GM19463 (cell line): ENCODE results near the gene AGR2.
"Not testable (repeated sequence)": the region's sequence is repeated elsewhere in the genome, so short reads cannot be mapped to it uniquely, and the experiment has no call there.

Experiments
- ATAC-seq: cut with Tn5 transposase; IDR thresholded peaks from one replicate; pipeline ENCODE4 v1.9.1; 2021; ENCODE audit warnings: mild to moderate bottlenecking, moderate library complexity; ENCODE audit not compliant: unreplicated experiment

Gene AGR2

GRCh38 chr7:16804674-16805439, at the start of gene AGR2:
AGR2 (minus strand) TSS chr7:16804999; CDS start chr7:16801796, 3,203 bp downstream.
- no peak for ATAC-seq

- ATAC-seq: not testable (repeated sequence)
These were observed 48.4 kb upstream of the AGR2 start for GRCh38 chr7:16853189-16853588.

- ATAC-seq: no peak
These were observed 47.0 kb upstream of the AGR2 start for GRCh38 chr7:16851829-16852228.

GRCh38 chr7:16850614-16851466, 46.0 kb upstream of the AGR2 start:
- no peak for ATAC-seq

- ATAC-seq: no peak
These were observed 44.7 kb upstream of the AGR2 start for GRCh38 chr7:16849296-16850148.

GRCh38 chr7:16847381-16847860, 42.6 kb upstream of the AGR2 start:
- no peak for ATAC-seq

GRCh38 chr7:16846601-16847165, 41.9 kb upstream of the AGR2 start:
- no peak for ATAC-seq

GRCh38 chr7:16845746-16846145, 40.9 kb upstream of the AGR2 start:
- no peak for ATAC-seq

- no peak for ATAC-seq
These were observed 36.9 kb upstream of the AGR2 start for GRCh38 chr7:16841681-16842080.

- ATAC-seq: no peak
These were observed 35.3 kb upstream of the AGR2 start for GRCh38 chr7:16840094-16840493.

- no peak for ATAC-seq
These were observed 34.8 kb upstream of the AGR2 start for GRCh38 chr7:16839646-16840045.

- ATAC-seq: no peak
These were observed 34.1 kb upstream of the AGR2 start for GRCh38 chr7:16838891-16839290.

GRCh38 chr7:16838386-16838785, 33.6 kb upstream of the AGR2 start:
- ATAC-seq: no peak

GRCh38 chr7:16836481-16836880, 31.7 kb upstream of the AGR2 start:
- no peak for ATAC-seq

- ATAC-seq: no peak
These were observed 28.6 kb upstream of the AGR2 start for GRCh38 chr7:16833373-16833772.

GRCh38 chr7:16826060-16826459, 21.3 kb upstream of the AGR2 start:
- no peak for ATAC-seq

- no peak for ATAC-seq
These were observed 17.2 kb upstream of the AGR2 start for GRCh38 chr7:16822029-16822428.

- ATAC-seq: no peak
These were observed 13.9 kb upstream of the AGR2 start for GRCh38 chr7:16818732-16819131.

- no peak for ATAC-seq
These were observed 12.7 kb upstream of the AGR2 start for GRCh38 chr7:16817536-16817935.

- no peak for ATAC-seq
These were observed 12.0 kb upstream of the AGR2 start for GRCh38 chr7:16816824-16817223.

GRCh38 chr7:16815001-16815400, 10.2 kb upstream of the AGR2 start:
- ATAC-seq: no peak
